Astrocyte of the cerebellum (primary cell): ENCODE measurements around the gene NRXN2.

Experiments
- DNase-seq: peaks from one replicate; pipeline ENCODE4 v3.0.0-alpha.2; 2011; ENCODE audit warnings: low read depth
- H3K4me3 ChIP-seq: 2 replicates; pipeline ENCODE4 v1.5.1; 2011; ENCODE audit warnings: mild to moderate bottlenecking, low read depth, low read length, moderate library complexity
- CTCF ChIP-seq: IDR thresholded peaks from 2 replicates; pipeline ENCODE4 v1.5.1; 2012; ENCODE audit warnings: low read length, low read depth, moderate library complexity, mild to moderate bottlenecking; ENCODE audit errors: missing control alignments
- in situ Hi-C: cut with HindIII; loops from 2 replicates; pipeline ENCODE4 v1.10.0; 2017; ENCODE audit warnings: low sequenced_read_pairs

The NRXN2 gene

GRCh38 chr11:64767344-64768299 lies 44.6 kb upstream of the NRXN2 start:
- TF ChIP-seq CTCF, result peak; percentile 80
- peak; percentile 43 for DNase-seq
- no peak overlapping the region for H3K4me3 ChIP-seq
- in situ Hi-C loops, result loop anchor here (25.0 kb wide), 1 partner anchor 95 kb away; no protein-coding TSS in a partner anchor

- DNase-seq, result no peak
- no peak overlapping the region for H3K4me3 ChIP-seq
- in situ Hi-C loops, result loop anchor here (25.0 kb wide), 1 partner anchor 95 kb away; no protein-coding TSS in a partner anchor
- TF ChIP-seq CTCF, result no peak
Measured at GRCh38 chr11:64766881-64767280, 43.9 kb upstream of the NRXN2 start.

GRCh38 chr11:64765851-64766665 lies 43.1 kb upstream of the NRXN2 start:
- DNase-seq, result no peak
- H3K4me3 ChIP-seq, result no peak overlapping the region
- in situ Hi-C loops, result loop anchor here (25.0 kb wide), 1 partner anchor 96 kb away; no protein-coding TSS in a partner anchor

GRCh38 chr11:64765291-64765850 lies 42.4 kb upstream of the NRXN2 start:
- in situ Hi-C loops, result loop anchor here (25.0 kb wide), 1 partner anchor 97 kb away; no protein-coding TSS in a partner anchor
- peak; percentile 48 for TF ChIP-seq CTCF
- no peak overlapping the region for H3K4me3 ChIP-seq
- no peak for DNase-seq

More at GRCh38 chr11:64765851-64766665, 43.1 kb upstream of the NRXN2 start:
- TF ChIP-seq CTCF, result no peak

- in situ Hi-C loops, result loop anchor here (25.0 kb wide), 1 partner anchor 98 kb away; no protein-coding TSS in a partner anchor
- no peak for DNase-seq
- H3K4me3 ChIP-seq, result no peak overlapping the region
- TF ChIP-seq CTCF, result no peak
Measured at GRCh38 chr11:64764753-64765152, 41.8 kb upstream of the NRXN2 start.
